HG03139 (cell line): ENCODE results near the gene PDXDC1.
"Not testable (repeated sequence)": the region's sequence is repeated elsewhere in the genome, so short reads cannot be mapped to it uniquely, and the experiment has no call there.

ENCODE experiments used
- ATAC-seq: cut with Tn5 transposase; IDR thresholded peaks from one replicate; pipeline ENCODE4 v1.9.1; 2021; ENCODE audit not compliant: unreplicated experiment

PDXDC1 gene, protein sequence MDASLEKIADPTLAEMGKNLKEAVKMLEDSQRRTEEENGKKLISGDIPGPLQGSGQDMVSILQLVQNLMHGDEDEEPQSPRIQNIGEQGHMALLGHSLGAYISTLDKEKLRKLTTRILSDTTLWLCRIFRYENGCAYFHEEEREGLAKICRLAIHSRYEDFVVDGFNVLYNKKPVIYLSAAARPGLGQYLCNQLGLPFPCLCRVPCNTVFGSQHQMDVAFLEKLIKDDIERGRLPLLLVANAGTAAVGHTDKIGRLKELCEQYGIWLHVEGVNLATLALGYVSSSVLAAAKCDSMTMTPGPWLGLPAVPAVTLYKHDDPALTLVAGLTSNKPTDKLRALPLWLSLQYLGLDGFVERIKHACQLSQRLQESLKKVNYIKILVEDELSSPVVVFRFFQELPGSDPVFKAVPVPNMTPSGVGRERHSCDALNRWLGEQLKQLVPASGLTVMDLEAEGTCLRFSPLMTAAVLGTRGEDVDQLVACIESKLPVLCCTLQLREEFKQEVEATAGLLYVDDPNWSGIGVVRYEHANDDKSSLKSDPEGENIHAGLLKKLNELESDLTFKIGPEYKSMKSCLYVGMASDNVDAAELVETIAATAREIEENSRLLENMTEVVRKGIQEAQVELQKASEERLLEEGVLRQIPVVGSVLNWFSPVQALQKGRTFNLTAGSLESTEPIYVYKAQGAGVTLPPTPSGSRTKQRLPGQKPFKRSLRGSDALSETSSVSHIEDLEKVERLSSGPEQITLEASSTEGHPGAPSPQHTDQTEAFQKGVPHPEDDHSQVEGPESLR

DNA sequence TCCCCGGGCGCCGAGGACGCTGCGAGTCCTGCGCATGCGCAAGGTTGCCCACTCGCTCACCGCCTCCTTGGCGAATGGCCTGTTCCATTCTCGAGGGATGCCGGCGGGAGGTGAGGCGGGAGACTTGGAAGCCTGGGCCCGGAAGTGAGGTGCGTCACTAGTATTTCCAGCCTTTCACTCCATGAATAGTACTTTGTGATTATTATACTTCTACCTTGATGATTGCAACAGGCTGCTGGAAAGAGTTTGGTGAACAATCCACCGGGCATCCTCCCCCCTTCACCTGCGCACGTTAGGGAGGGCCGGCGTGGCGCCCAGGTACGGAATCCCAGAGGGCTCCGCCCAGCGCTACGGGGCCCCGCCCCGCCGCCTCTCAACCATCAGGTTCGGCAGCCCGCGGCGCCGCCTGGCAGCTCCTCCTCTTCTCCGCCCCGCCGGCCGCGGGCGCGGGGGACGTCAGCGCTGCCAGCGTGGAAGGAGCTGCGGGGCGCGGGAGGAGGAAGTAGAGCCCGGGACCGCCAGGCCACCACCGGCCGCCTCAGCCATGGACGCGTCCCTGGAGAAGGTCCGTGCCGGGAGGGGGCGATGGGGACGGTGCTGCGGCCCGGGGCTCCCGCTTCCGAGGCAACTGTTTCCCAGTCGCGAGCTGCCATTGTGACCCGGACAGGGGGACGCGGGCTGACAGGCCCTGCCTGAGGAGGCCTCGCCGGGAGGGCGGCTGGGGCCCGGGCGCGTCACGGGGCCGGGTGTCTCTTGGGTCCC, at the start of gene PDXDC1:
Gene PDXDC1 (plus strand): TSS at position 371 of the 762 bp plus-strand sequence. CDS start 174 bp downstream, at position 545.
- ATAC-seq = peak; percentile 86

GRCh38 chr16:14928064-14928714, 46.6 kb upstream of the PDXDC1 start:
- ATAC-seq = not testable (repeated sequence)

DNA sequence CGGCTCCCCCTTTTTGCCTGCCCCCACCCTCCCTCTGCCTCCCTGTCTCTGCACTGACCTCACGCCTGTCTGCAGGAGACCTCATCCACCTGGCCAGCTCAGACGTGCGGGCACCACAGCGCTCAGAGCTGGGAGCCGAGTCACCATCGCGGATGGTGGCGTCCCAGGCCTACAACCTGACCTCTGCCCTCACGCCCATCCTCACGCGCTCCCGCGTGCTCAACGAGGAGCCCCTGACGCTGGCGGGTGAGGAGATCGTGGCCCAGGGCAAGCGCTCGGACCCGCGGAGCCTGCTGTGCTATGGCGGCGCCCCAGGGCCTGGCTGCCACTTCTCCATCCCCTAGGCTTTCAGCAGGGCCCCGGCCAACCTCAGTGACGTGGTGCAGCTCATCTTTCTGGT, 45.6 kb upstream of the PDXDC1 start:
- not testable (repeated sequence) for ATAC-seq

GRCh38 chr16:14930246-14930645, 44.6 kb upstream of the PDXDC1 start:
- ATAC-seq = not testable (repeated sequence)

- ATAC-seq = not testable (repeated sequence)
Observed at GRCh38 chr16:14930971-14931370, 43.9 kb upstream of the PDXDC1 start.

GRCh38 chr16:14932581-14933375, 42.0 kb upstream of the PDXDC1 start:
- not testable (repeated sequence) for ATAC-seq

DNA sequence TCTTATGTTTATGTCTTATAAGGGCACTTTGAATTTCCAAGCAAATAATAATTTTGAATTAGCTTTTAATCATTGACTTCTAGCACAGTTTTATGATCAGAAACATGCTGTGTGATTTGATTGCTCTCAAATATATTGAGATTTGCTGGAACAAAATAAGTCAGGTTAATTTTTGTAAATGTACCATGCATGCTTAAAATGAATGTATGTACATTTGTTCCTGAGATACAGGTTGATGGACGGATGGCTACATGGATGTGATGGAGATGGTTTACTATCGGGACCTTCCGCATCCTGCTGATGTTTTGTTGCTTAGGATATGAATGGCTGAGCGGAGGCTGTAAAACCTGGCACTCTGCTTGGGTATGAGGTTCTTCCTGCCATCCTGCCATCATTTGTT, 37.7 kb upstream of the PDXDC1 start, which contains the start of gene NPIPA1:
Gene NPIPA1 (plus strand): TSS at position 301 of the 400 bp plus-strand sequence. CDS start 0 bp downstream, at position 301.
- ATAC-seq = not testable (repeated sequence)

DNA sequence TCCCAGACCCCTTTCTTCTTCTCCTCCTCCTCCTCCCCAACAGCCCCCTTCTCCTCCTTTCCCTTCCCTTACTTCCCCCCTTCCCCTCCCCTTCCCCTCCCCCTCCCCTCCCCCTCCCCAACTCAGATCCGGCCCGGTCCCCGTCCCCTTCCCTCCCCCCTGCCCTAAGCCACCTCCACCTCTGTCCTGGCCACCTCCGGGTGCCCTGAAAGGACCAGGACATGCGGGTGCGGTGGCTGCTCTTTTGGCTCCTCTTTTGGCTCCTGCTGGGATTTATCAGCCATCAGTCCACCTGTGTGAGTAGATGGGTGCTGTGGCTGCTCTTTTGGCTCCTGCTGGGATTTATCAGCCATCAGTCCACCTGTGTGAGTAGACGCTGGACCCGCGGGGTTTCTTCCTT, 36.8 kb upstream of the PDXDC1 start:
- ATAC-seq = not testable (repeated sequence)

GRCh38 chr16:14942686-14943085, 32.1 kb upstream of the PDXDC1 start:
- ATAC-seq = not testable (repeated sequence)

- ATAC-seq = no peak
Observed at GRCh38 chr16:14955546-14956231, 19.1 kb upstream of the PDXDC1 start.

- ATAC-seq = no peak
Observed at GRCh38 chr16:14957576-14958322, 17.1 kb upstream of the PDXDC1 start.

DNA sequence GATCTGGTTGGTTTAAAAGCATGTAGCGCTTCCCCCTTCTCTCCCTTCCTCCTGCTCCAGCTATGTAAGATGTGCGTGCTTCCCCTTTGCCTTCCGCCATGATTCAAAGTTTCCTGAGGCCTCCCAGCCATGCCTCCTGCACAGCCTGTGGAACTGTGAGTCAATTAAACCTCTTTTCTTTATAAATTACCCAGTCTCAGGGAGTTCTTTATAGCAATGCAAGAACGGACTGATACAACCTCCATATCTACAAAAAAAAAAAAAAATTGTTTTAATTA, 16.6 kb upstream of the PDXDC1 start:
- no peak for ATAC-seq

- ATAC-seq = no peak
Observed at GRCh38 chr16:14958970-14959369, 15.9 kb upstream of the PDXDC1 start.

GRCh38 chr16:14961405-14962186, 13.2 kb upstream of the PDXDC1 start:
- no peak for ATAC-seq

DNA sequence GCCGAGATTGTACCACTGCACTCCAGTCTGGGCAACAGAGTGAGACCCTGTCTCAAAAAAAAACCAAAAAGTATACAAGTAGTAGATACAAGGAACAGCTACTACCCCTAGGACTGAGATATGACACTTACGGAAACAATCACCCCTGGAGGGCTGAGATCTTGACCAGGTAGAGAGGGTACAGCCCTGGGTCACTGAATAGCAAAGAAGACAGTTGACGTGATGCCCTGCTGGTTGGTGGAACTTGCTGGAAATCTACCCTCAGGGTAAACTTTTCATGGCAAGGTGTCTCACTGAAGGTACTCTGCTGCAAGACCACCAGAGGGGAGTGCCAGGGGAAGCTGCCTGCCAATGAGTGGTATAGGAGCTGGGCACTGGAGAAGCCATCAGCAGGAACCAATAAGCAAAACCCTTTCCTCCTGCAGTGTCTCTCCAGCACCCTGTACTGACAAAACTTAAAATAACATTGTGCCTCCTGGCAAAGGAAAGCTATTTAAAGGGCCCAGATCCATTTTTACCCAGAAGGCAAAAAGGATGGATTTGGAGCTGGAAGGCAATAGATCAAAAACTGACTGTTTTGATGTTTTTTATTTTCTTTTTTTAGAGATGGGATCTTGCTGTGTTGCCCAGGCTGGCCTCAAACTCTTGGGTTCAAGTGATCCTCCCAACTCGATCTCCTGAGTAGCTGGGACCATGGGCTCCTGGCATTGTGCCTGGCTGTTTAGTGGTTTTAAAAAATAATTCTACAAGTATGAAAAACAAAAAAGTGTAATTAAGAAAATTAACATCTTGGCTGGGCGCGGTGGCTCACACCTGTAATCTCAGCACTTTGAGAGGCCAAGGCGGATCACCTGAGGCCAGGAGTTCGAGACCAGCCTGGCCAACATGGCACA, 11.3 kb upstream of the PDXDC1 start:
- ATAC-seq = no peak

- ATAC-seq = no peak
Observed at GRCh38 chr16:14965328-14965727, 9.5 kb upstream of the PDXDC1 start.

GRCh38 chr16:14969795-14970194, 5.0 kb upstream of the PDXDC1 start:
- ATAC-seq = not testable (repeated sequence)
